A549 (cell line): ENCODE data around the gene GHRHR.

ENCODE experiments used
- ESRRA ChIP-seq: fragments of 150-350 bp; IDR thresholded peaks from 2 replicates; pipeline ENCODE4 v1.6.1; 2014; ENCODE audit warnings: mild to moderate bottlenecking, low read length, borderline replicate concordance
- POLR2A ChIP-seq: IDR thresholded peaks from 2 replicates; pipeline ENCODE4 v1.6.1; 2012; ENCODE audit warnings: mild to moderate bottlenecking, low read length
- TF ChIP-seq, protein P1 (sequence below): fragments of >200 bp; sonication (Bioruptor Twin); formaldehyde crosslinking; IDR thresholded peaks from 3 replicates; pipeline ENCODE4 v1.5.1; 2016

DNA sequence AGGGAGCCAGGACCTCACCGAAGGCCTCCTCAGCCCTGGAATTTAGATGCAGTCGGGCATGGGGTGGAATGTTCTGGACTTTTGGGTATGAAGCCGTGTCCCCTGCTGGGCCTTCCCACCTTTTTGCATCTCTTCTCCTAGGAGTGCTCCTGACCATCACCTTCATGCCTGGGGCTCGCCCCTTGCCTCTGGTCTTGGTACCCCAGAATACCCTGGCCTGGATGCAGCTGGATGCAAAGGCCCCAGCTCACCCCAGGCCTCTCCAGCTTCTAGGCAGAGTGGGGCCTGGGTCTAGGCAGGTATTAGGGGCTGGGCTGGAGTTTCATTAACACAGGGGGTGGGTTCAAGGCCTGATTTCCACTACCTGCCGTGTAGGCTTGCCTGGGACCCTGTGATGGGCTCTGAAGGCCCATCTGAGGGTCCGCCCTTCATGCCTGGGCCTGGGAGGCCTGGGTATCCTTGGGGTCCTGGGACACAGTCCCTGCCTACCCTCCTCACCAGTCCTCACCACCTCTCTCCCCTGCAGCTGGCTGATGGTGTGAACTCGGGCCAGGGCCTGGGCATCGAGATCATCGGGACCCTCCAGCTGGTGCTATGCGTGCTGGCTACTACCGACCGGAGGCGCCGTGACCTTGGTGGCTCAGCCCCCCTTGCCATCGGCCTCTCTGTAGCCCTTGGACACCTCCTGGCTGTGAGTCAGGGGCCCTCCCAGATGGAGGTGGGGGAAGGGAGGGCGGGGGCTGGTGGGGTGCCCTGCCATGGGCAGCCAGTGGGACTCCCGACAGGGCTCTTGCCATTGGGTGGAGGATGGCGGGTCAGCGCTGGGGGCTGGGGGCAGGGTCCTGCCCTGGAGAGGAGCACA, 42.0 kb upstream of the GHRHR start:
- no peak for TF ChIP-seq ESRRA
- TF ChIP-seq, protein P1, sequence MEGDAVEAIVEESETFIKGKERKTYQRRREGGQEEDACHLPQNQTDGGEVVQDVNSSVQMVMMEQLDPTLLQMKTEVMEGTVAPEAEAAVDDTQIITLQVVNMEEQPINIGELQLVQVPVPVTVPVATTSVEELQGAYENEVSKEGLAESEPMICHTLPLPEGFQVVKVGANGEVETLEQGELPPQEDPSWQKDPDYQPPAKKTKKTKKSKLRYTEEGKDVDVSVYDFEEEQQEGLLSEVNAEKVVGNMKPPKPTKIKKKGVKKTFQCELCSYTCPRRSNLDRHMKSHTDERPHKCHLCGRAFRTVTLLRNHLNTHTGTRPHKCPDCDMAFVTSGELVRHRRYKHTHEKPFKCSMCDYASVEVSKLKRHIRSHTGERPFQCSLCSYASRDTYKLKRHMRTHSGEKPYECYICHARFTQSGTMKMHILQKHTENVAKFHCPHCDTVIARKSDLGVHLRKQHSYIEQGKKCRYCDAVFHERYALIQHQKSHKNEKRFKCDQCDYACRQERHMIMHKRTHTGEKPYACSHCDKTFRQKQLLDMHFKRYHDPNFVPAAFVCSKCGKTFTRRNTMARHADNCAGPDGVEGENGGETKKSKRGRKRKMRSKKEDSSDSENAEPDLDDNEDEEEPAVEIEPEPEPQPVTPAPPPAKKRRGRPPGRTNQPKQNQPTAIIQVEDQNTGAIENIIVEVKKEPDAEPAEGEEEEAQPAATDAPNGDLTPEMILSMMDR = no peak
- TF ChIP-seq POLR2A = no peak
